GM11168 (cell line): ENCODE results near the gene SHLD1.

Experiments used
- in situ Hi-C: fragments of 300-500 bp; cut with MboI; formaldehyde crosslinking; loops from one replicate; pipeline ENCODE4 v1.12.0; 2022; ENCODE audit warnings: low sequenced_read_pairs; ENCODE audit not compliant: unreplicated experiment

Gene SHLD1

DNA sequence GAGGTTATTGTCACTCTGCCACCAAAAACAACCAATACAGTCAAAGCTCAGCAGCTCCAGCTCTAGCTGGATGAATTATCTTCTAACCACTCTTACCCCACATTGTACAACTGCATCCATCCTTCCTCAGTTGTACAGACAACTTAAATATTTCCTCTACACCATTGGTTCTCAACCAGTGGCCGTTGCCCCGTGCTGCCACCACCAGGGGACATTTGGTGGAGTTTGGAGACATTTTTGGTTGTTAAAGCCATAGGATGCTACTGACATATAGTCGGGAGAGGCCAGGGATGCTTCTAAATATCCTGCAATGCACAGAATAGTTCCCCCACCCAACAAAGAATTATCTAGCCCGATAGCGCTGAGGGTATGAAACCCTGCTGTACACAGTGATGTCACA lies 59.3 kb downstream of the SHLD1 start:
- in situ Hi-C loops = no loop called here

DNA sequence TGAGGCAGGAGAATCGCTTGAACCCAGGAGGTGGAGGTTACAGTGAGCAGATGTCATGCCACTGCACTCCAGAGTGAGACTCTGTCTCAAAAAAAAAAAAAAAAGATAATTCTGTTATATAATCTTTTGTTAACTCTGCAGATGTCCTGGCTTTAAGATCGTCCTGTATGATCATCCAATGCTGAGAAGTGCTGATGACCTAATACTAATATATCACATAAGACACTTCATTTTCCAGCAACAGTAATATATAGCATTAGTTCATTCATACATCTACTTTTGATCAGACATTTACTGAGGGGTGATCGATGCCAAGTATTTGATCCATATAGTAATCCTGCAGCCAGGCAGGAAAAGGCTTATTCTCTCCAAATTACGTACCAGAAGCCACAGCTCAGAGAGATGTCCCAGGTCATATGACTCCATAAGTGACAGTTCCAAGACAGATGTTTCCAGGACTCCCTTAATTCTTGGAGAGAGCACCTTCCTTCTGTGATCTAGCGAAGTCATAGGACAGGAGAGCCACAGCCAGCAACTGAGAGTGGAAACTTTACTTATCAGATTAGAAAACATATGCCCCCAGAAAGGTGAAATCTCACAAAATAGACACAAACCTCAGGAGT lies 60.7 kb downstream of the SHLD1 start:
- in situ Hi-C loops = no loop called here

- in situ Hi-C loops = no loop called here
These were observed 61.5 kb downstream of the SHLD1 start for GRCh38 chr20:5811746-5812145.

DNA sequence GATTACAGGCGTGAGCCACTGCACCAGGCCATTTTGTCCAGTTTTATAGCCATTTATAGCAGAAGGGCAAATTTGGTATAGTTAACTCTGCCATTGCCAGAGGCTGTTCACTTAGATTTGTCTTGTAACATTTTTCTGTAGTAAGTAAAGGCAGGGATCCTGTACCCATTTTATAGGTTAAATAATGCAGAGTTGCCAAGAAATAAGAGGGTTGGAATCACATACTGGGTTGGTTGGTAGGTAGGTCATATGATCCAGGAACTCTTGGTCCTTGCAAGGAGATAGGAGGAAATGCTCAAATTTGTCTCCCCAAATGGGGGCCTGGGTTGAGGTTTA lies 68.1 kb downstream of the SHLD1 start:
- in situ Hi-C loops = no loop called here

DNA sequence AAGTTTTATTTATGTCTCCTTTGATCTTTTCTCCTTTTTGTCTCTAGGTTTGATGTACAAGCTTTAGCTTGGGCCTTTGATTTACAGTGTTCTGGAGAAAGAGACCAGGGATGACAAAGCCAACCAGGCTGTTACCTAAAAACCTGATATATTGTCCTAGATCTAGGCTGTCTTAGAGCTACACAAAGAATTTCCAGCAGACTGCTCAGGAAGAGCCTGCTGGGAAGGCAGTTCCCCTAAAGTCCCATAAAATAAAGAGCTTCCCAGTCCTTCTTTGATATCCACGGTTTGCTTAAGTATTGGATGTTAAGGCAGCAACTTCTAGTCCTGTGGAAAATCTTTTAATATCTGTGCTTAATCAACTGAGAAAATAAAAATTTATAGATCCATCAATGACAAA lies 70.5 kb downstream of the SHLD1 start:
- in situ Hi-C loops = no loop called here

GRCh38 chr20:5821627-5822215 lies 71.5 kb downstream of the SHLD1 start:
- in situ Hi-C loops = no loop called here

DNA sequence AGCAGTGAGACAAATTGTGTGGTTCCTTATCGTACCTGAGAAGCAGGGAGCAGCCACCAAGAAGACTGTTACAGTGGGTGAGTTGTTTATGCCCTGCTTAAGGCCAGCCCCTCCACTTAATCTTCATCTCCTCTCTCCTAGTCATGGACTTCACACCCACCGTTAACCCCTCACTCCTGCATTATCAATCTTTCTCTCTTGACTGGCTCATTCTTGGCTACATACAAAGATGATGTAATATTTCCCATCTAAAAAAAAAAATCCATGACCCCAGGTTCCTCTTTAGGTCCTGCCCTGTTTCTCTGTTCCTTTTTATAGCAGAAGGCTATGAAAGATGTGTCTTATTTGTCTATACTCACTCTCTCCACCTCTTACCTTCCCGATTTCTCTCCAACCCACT lies 72.4 kb downstream of the SHLD1 start:
- in situ Hi-C loops = no loop called here

GRCh38 chr20:5825130-5825719 lies 75.0 kb downstream of the SHLD1 start:
- in situ Hi-C loops = no loop called here

- in situ Hi-C loops = no loop called here
These were observed 77.1 kb downstream of the SHLD1 start for GRCh38 chr20:5827098-5827853.

DNA sequence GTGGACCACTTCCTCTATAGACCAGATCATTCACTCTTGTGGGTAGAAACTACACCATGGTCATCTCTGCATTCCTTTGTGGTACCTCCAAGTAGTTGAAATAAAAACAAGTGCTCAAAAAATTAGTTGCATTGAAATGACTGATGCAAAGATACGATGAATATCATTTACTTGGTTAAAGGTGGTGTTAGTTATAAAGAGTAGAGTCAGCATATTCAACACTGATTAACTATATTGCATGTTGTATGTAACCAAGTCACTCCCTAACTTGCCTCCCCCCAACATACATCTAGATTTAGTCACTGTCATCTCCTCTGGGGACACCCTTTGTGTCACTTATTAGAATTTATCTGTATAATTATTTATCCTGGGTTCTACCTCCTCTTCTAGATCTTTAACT lies 77.7 kb downstream of the SHLD1 start:
- in situ Hi-C loops = no loop called here

DNA sequence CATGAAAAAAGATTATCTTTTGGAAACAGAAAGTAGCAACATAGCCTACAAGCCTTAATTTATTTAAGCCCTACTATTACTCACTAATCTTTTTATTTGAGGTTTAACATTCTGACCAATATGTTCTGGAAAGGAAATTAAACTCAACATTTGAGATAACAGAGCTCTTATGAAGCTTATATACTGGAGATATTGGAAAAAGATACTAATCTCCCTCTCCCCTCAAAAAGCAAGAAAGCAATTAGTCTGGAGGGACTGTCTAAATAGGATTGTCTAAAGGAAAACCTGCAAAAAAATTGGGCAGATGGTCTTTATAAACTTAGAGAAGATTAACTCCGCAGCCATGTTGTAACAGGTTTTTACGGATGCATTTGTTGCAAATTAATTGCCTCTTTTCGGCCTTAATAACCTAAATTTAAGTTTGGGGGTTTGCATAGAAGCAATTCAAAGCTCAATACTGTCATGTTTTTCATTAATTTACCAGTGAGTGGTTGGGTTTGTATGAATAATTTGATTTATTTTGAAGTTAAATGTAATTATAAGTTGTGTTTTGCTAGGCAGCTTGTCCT lies 79.1 kb downstream of the SHLD1 start:
- in situ Hi-C loops = no loop called here

GRCh38 chr20:5831539-5832237 lies 81.5 kb downstream of the SHLD1 start:
- in situ Hi-C loops = no loop called here

DNA sequence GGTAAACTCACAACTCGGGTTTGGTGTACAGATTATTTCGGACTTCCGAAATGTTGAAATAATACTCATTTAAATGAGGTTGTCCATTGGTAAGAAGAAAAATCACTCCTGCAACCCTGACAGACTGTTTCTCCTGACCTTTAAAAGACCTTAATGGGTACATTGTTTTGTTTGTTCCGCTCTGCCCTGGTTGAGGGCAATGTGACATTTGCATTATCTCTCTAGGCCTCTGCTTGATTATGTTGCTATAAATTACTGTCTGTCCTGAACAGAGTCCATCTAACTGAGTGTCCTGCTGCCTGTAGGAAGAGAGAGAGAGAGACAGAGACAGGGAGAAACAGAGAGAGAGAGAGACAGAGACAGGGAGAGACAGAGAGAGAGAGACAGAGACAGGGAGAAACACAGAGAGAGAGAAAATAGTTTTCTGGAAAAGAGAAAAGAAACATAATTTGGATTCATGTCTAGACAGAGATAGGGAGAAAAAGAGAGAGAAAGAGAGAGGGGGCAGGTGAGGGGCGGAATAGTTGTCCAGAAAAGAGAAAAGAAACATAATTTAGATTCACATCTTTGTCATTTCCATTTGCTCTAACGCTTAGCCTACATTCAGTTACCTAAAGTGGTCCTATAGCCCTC lies 83.2 kb downstream of the SHLD1 start:
- in situ Hi-C loops = no loop called here

DNA sequence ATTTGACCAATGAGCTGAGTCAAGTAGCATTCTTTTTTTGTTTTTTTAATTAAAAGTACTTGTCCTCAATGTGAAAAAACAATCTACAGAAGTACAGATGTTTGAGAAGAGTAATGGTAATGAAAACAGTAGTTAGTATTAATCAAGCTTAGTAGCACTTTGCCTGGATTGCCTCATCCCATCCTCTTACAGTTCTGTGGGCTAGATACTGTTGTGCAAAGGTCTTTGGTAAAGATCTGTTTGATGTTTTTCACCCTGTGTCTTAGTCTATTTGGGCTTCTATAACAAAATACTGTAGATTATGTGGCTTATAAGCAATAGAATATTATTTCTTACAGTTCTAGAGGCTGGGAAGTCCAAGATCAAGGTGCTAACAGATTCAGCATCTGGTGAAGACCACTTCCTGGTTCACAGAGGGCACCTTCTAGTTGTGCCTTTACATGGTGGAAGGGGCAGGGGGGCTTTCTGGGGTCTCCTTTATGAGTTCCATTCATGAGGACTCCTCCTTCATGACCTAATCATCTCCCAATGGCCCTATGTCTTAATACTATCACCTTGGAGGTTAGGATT lies 84.3 kb downstream of the SHLD1 start:
- in situ Hi-C loops = no loop called here

DNA sequence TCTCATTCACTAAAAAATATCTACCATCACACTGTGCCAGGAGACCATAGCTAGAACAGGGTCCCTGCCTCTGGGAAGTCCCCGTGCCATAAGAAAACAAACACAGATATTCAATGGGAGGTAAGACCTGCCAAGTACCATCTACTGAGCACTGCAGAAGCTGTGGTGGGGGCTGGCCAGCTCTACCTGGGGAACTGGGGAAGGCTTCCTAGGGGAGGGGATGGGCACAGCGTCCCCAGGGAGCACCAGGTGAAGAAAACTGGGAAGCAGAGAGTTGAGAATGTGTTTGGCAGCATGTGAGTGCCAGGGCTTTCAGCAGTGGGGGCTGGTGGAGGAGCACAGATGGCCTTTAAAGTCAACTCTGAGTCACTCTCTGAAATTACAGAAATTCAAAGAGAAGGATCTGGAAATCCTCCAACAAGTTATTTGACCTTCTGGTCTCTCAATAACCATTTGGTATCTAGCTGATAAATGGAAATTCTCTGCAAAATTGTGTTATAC lies 85.2 kb downstream of the SHLD1 start:
- in situ Hi-C loops = no loop called here

DNA sequence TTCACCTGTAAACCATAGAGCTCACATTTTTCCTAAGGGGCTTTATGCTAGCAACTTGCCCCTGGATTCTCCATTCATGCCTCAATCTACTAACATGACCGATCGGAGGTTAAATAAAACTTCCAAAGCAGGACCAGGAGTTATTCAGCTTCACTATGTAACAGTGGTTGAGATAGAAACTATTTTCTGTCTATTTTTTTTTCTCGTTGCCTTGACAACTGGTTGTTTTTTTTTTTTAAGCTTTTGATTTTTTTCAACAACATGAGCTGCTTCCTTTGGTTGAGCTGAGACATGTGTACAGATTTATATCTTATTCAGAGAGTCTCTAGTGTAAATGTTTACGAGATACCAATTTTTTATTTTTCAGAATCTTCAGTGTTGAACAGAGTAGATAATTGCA lies 85.7 kb downstream of the SHLD1 start:
- in situ Hi-C loops = no loop called here

DNA sequence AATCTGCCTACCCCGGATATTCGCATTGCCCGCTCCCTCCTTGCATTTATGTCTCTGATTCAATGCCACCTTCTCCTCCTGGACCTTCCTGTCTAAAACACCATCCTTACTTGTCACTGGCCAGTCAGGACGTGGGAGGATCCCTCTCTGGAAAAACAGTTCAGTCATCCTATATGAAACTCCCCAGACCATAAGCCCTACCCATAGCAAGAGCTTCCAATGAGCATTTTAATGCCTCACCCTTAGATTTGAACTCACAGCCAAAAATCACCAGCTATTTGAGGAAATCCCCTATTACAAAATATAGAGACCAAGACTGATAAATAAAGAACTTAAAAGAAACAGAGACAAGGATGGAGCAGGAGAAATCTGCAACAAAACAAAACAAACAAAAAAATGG lies 86.4 kb downstream of the SHLD1 start:
- in situ Hi-C loops = no loop called here

- in situ Hi-C loops = no loop called here
These were observed 90.3 kb downstream of the SHLD1 start for GRCh38 chr20:5840411-5841002.

GRCh38 chr20:5841522-5841921 lies 91.3 kb downstream of the SHLD1 start:
- in situ Hi-C loops = no loop called here
